HK-2 (cell line): ENCODE results near the gene PROX2.

ENCODE experiments used
- DNase-seq: peaks from one replicate; pipeline ENCODE4 v3.0.0-alpha.2; 2018; ENCODE audit not compliant: unreplicated experiment

PROX2 gene

GRCh38 chr14:74908861-74909341 lies 33.0 kb upstream of the PROX2 start:
- DNase-seq = no peak

GRCh38 chr14:74907744-74908143 lies 31.8 kb upstream of the PROX2 start:
- DNase-seq = no peak

GRCh38 chr14:74906925-74907521 lies 31.1 kb upstream of the PROX2 start:
- no peak for DNase-seq

- DNase-seq = peak; percentile 65
Observed at GRCh38 chr14:74905595-74906142, 29.7 kb upstream of the PROX2 start.

- no peak for DNase-seq
Observed at GRCh38 chr14:74904635-74905503, 28.9 kb upstream of the PROX2 start.

GRCh38 chr14:74902941-74903705 lies 27.2 kb upstream of the PROX2 start:
- DNase-seq = no peak

GRCh38 chr14:74898694-74899093 lies 22.7 kb upstream of the PROX2 start:
- DNase-seq = no peak

GRCh38 chr14:74898083-74898482 lies 22.1 kb upstream of the PROX2 start:
- no peak for DNase-seq

- DNase-seq = no peak
Observed at GRCh38 chr14:74897642-74898041, 21.7 kb upstream of the PROX2 start.

- DNase-seq = no peak
Observed at GRCh38 chr14:74896400-74896799, 20.5 kb upstream of the PROX2 start.

- DNase-seq = no peak
Observed at GRCh38 chr14:74893614-74894091, 17.7 kb upstream of the PROX2 start.

GRCh38 chr14:74892745-74893144 lies 16.8 kb upstream of the PROX2 start:
- no peak for DNase-seq

GRCh38 chr14:74891870-74892269 lies 15.9 kb upstream of the PROX2 start:
- no peak for DNase-seq

- DNase-seq = no peak
Observed at GRCh38 chr14:74890262-74890661, 14.3 kb upstream of the PROX2 start.

- no peak for DNase-seq
Observed at GRCh38 chr14:74888164-74889158, 12.5 kb upstream of the PROX2 start.

- no peak for DNase-seq
Observed at GRCh38 chr14:74886001-74886400, 10.1 kb upstream of the PROX2 start.

- DNase-seq = peak; percentile 27
Observed at GRCh38 chr14:74882103-74882920, 6.4 kb upstream of the PROX2 start.

GRCh38 chr14:74881431-74882102 lies 5.6 kb upstream of the PROX2 start, which contains the start of gene DLST:
DLST (plus strand) TSS chr14:74881916; CDS start chr14:74881954, 38 bp downstream.
- peak; percentile 88 for DNase-seq
